ENCODE results near the gene MRPS26.

Gene MRPS26

DNA sequence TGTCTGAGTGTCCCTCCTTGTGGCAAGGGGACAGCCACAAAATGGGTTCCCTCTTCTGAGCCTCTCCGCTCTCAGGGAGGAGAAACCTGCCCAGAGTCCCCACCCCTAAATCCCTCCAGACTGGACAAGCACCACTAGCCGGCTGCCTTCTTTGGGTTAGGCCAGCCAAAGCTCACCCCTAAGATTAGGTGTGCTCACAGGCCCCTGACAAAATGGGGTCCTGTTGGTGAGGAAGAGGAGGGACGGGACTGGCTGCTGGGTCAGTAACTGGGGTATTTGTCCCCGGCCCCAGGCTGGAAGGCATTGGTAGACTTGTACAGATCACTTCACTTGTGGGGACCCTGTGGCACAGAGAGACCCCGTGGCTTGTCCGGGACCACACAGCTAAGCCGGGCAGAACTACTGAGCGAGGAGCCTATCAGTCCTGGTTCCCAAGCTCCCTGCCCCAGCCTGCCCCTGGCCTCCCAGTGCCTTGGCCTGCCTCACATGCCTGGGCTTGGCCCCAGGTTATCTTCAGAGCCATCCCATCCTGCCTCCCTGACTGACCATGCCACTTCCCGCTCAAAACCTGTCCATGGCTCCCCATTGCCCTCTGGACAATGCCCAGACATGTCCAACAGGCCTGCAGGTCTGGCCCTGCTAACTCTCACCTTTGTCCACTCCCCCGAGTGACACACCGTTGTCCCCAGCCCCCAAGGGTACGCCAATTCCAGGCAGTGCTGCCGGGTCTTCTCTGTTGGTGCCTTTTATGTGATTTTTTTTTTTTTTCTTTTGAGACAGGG, 49.2 kb downstream of the MRPS26 start:
- no peak overlapping the region for H3K4me3 ChIP-seq (replicated peaks in 1 of 2; ENCODE audit: low read depth in 2 of 2, low read length in 2 of 2)
- no peak for DNase-seq (ENCODE audit: low read depth in 2 of 2)
- TF ChIP-seq, protein P1, sequence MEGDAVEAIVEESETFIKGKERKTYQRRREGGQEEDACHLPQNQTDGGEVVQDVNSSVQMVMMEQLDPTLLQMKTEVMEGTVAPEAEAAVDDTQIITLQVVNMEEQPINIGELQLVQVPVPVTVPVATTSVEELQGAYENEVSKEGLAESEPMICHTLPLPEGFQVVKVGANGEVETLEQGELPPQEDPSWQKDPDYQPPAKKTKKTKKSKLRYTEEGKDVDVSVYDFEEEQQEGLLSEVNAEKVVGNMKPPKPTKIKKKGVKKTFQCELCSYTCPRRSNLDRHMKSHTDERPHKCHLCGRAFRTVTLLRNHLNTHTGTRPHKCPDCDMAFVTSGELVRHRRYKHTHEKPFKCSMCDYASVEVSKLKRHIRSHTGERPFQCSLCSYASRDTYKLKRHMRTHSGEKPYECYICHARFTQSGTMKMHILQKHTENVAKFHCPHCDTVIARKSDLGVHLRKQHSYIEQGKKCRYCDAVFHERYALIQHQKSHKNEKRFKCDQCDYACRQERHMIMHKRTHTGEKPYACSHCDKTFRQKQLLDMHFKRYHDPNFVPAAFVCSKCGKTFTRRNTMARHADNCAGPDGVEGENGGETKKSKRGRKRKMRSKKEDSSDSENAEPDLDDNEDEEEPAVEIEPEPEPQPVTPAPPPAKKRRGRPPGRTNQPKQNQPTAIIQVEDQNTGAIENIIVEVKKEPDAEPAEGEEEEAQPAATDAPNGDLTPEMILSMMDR (IDR thresholded peaks at IDR 0.05; ENCODE audit: low read depth, low read length), result no peak
